ENCODE data around the gene SLC12A5. TPM values are rescaled to one million over a fixed set of nuclear protein-coding genes. Genes with fewer than 3 reads are reported as not detected.

Gene SLC12A5
- polyA plus RNA-seq, 1 donor from 2014 or later: 0.11 TPM

DNA sequence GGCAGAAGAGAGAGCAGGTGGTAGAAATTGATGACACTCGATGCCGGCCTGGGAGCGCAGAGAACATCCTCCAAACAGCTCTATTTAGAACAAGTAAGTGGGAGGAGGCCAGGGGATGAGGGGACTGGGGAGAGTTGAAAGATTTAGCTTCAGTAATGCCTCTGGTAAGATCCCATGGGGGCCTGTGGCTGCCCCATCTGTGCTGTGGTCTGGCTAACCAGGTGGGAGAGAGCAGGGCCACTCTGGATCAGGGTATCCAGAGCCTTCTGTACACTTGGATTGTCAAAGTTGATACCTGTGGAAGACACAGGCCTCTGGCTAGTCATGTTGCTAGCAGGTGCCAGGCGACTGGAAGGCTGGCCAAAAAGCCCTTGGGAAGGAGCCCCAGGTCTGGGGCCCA, 33.1 kb downstream of the SLC12A5 start:
- no peaks in the 10 kb centered on the region for H3K9me3 Mint-ChIP-seq
- H3K4me3 Mint-ChIP-seq: peak overlapping the region in 2 of 4 donors; percentile 1 to 30
- peaks cover 22 to 30% (median 27%) of the 10 kb centered on the region in 3 donors for H3K4me1 Mint-ChIP-seq
- H3K36me3 Mint-ChIP-seq: peaks cover 32% of the 10 kb centered on the region
- H3K27ac Mint-ChIP-seq: no peak overlapping the region
- H3K27me3 Mint-ChIP-seq: peaks cover 29% of the 10 kb centered on the region

GRCh38 chr20:46062621-46063020, 33.6 kb downstream of the SLC12A5 start:
- H3K4me3 Mint-ChIP-seq: no peak overlapping the region
- peak overlapping the region in 1 of 3 donors; percentile 31 for H3K27ac Mint-ChIP-seq
- H3K4me1 Mint-ChIP-seq: peaks cover 22 to 30% (median 27%) of the 10 kb centered on the region in 3 donors

DNA sequence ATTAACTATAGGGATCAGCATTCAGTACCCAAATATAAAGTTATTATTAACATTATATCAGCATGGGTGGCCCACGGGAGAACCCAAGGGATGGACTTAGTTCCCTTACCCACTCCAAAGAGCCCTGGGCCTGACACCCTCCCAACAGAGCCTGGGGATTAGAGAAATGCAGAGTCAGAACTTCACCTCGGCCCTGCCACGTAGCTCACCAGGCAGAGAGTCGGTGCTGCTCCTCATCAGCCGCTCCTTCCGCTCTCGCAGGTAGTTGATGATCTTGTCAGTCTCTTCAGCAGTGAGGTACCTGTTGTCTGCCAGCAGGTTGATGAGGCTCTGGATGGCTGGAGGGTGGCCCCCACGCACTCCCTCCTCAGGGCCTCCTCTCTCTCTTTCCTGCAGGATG, 34.1 kb downstream of the SLC12A5 start:
- H3K4me1 Mint-ChIP-seq: peaks cover 20 to 28% (median 25%) of the 10 kb centered on the region in 3 donors
- H3K9me3 Mint-ChIP-seq: no peaks in the 10 kb centered on the region
- H3K4me3 Mint-ChIP-seq: no peak overlapping the region
- no peak overlapping the region for H3K27ac Mint-ChIP-seq
- H3K36me3 Mint-ChIP-seq: peaks cover 32% of the 10 kb centered on the region
- peaks cover 23% of the 10 kb centered on the region for H3K27me3 Mint-ChIP-seq

More at GRCh38 chr20:46062621-46063020, 33.6 kb downstream of the SLC12A5 start:
- H3K36me3 Mint-ChIP-seq: peaks cover 32% of the 10 kb centered on the region
- H3K27me3 Mint-ChIP-seq: peaks cover 26% of the 10 kb centered on the region
- H3K9me3 Mint-ChIP-seq: no peaks in the 10 kb centered on the region

GRCh38 chr20:46063652-46064054, 34.6 kb downstream of the SLC12A5 start:
- H3K36me3 Mint-ChIP-seq: peaks cover 32% of the 10 kb centered on the region
- no peak overlapping the region for H3K4me3 Mint-ChIP-seq
- no peak overlapping the region for H3K27ac Mint-ChIP-seq
- H3K27me3 Mint-ChIP-seq: peaks cover 20% of the 10 kb centered on the region
- no peaks in the 10 kb centered on the region for H3K9me3 Mint-ChIP-seq
- peaks cover 17 to 26% (median 23%) of the 10 kb centered on the region in 3 donors for H3K4me1 Mint-ChIP-seq

- H3K4me3 Mint-ChIP-seq: no peak overlapping the region
These were observed 36.0 kb downstream of the SLC12A5 start for GRCh38 chr20:46065006-46065405.

DNA sequence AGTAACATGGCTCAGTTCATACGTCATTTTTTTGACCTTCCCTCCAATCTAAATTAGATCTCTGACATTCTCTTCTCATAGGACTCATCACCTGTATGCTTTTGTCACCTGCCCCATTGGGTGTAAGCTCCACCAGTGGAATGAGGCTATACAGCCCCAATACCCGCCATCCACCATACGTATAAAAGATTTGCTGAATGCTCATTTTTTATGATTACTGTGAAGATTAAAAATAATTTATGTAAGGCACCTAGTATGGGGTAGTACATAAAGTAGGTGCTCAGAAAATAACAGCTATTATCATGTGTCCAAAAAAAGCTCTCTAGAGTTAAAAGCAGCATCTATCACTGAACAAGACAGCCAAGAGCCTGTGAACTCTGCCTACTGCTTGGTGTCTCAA, 36.7 kb downstream of the SLC12A5 start:
- Mint-ChIP-seq H3K9me3 (no peaks in the 10 kb centered on the region), H3K4me1 (peaks cover 8 to 12% (median 10%) of the 10 kb centered on the region in 3 donors), H3K4me3 (no peak overlapping the region), H3K27me3 (peaks cover 5% of the 10 kb centered on the region), H3K27ac (no peak overlapping the region), H3K36me3 (peaks cover 29% of the 10 kb centered on the region)

More at GRCh38 chr20:46065006-46065405, 36.0 kb downstream of the SLC12A5 start:
- H3K9me3 Mint-ChIP-seq: no peaks in the 10 kb centered on the region
- no peak overlapping the region for H3K27ac Mint-ChIP-seq
- peaks cover 14 to 18% (median 15%) of the 10 kb centered on the region in 3 donors for H3K4me1 Mint-ChIP-seq
- peaks cover 9% of the 10 kb centered on the region for H3K27me3 Mint-ChIP-seq
- peaks cover 29% of the 10 kb centered on the region for H3K36me3 Mint-ChIP-seq

- no peaks in the 10 kb centered on the region for H3K9me3 Mint-ChIP-seq
- H3K4me1 Mint-ChIP-seq: peaks cover 0 to 4% (median 0%) of the 10 kb centered on the region in 3 donors
- no peak overlapping the region for H3K27ac Mint-ChIP-seq
- no peak overlapping the region for H3K4me3 Mint-ChIP-seq
- H3K27me3 Mint-ChIP-seq: no peaks in the 10 kb centered on the region
- peaks cover 11% of the 10 kb centered on the region for H3K36me3 Mint-ChIP-seq
These were observed 41.3 kb downstream of the SLC12A5 start for GRCh38 chr20:46070215-46070900.

DNA sequence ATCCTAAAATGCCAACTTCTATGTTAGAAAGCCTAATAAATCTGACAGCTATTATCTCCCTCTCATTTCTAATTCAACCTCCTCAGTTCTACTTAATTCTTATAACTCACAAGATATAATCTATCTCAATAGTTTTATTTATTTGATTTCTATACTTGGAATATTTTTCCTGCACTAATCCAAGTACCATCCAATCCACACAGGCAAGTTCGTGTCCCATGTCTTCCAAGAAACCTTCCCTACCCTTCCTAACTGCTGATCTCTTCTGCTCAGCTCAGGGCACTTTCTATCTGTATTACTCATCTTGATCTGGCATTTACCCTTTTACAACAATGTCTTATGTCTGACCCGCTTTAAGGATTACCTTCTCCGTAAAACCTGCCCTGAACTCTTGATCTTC, 42.6 kb downstream of the SLC12A5 start:
- peaks cover 0 to 4% (median 0%) of the 10 kb centered on the region in 3 donors for H3K4me1 Mint-ChIP-seq
- H3K36me3 Mint-ChIP-seq: peaks cover 6% of the 10 kb centered on the region
- H3K4me3 Mint-ChIP-seq: no peak overlapping the region
- H3K27ac Mint-ChIP-seq: no peak overlapping the region
- H3K27me3 Mint-ChIP-seq: no peaks in the 10 kb centered on the region
- H3K9me3 Mint-ChIP-seq: no peaks in the 10 kb centered on the region

DNA sequence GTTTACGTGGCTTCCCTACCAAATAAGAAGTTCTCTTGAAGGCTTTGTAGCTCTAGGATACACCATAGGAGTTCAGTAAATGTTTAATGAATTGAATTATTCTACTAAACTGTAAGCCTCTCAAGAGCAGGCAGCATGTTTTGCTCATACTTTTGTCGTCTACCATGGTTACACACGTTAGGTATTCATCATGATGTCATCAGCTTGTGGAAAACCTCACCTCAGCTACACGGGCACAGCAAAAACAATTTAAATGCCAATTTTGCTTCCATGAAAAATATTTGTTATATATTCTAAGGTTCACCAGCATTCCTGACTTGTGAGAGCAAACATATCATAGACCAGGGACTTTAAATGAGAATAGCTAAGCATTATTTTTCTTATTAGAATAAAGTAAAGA, 44.0 kb downstream of the SLC12A5 start:
- Mint-ChIP-seq H3K4me3 (no peak overlapping the region), H3K36me3 (peaks cover 6% of the 10 kb centered on the region), H3K27me3 (no peaks in the 10 kb centered on the region), H3K9me3 (no peaks in the 10 kb centered on the region), H3K4me1 (peaks cover 0 to 4% (median 2%) of the 10 kb centered on the region in 3 donors), H3K27ac (no peak overlapping the region)

GRCh38 chr20:46073443-46073842, 44.4 kb downstream of the SLC12A5 start:
- Mint-ChIP-seq H3K4me1 (peaks cover 0 to 6% (median 2%) of the 10 kb centered on the region in 3 donors), H3K27ac (no peak overlapping the region), H3K4me3 (no peak overlapping the region), H3K9me3 (no peaks in the 10 kb centered on the region), H3K27me3 (no peaks in the 10 kb centered on the region), H3K36me3 (peaks cover 6% of the 10 kb centered on the region)

DNA sequence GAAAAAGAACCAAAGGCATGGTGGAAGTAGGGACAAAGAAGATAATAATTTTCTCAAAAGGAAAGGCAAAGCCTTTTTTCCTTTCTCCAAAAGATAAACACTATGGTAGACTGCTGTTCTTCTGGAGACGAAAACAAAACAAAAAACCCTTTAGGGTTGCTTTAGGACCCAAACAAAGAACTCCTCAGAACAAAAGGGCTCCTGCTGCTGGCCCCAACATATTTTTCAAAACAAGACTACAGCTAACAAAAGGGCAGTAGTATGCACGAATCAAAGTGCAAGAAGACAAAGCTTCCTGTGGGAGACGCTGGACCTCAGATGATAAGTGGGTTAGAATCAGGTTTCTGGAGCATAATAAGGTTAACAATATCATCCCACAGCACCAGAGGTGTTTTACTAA, 45.0 kb downstream of the SLC12A5 start:
- Mint-ChIP-seq H3K27me3 (no peaks in the 10 kb centered on the region), H3K36me3 (peaks cover 6% of the 10 kb centered on the region), H3K4me1 (peaks cover 0 to 6% (median 2%) of the 10 kb centered on the region in 3 donors), H3K4me3 (no peak overlapping the region), H3K9me3 (no peaks in the 10 kb centered on the region), H3K27ac (no peak overlapping the region)

GRCh38 chr20:46076806-46077205, 47.8 kb downstream of the SLC12A5 start:
- no peak overlapping the region for H3K4me3 Mint-ChIP-seq
- no peaks in the 10 kb centered on the region for H3K27me3 Mint-ChIP-seq
- peaks cover 7 to 13% (median 9%) of the 10 kb centered on the region in 3 donors for H3K4me1 Mint-ChIP-seq
- no peaks in the 10 kb centered on the region for H3K9me3 Mint-ChIP-seq
- H3K27ac Mint-ChIP-seq: no peak overlapping the region
- H3K36me3 Mint-ChIP-seq: peaks cover 4% of the 10 kb centered on the region

- Mint-ChIP-seq H3K27ac (peak overlapping the region in 1 of 3 donors; percentile 40), H3K9me3 (no peaks in the 10 kb centered on the region), H3K27me3 (no peaks in the 10 kb centered on the region), H3K36me3 (peaks cover 4% of the 10 kb centered on the region), H3K4me1 (peaks cover 7 to 20% (median 18%) of the 10 kb centered on the region in 3 donors), H3K4me3 (no peak overlapping the region)
These were observed 48.8 kb downstream of the SLC12A5 start for GRCh38 chr20:46077642-46078305.

- H3K36me3 Mint-ChIP-seq: peaks cover 4% of the 10 kb centered on the region
- H3K27ac Mint-ChIP-seq: no peak overlapping the region
- H3K4me1 Mint-ChIP-seq: peaks cover 7 to 29% (median 27%) of the 10 kb centered on the region in 3 donors
- H3K4me3 Mint-ChIP-seq: no peak overlapping the region
- H3K27me3 Mint-ChIP-seq: no peaks in the 10 kb centered on the region
- no peaks in the 10 kb centered on the region for H3K9me3 Mint-ChIP-seq
These were observed 49.9 kb downstream of the SLC12A5 start for GRCh38 chr20:46078954-46079353.

GRCh38 chr20:46081074-46081473, 52.1 kb downstream of the SLC12A5 start:
- Mint-ChIP-seq H3K9me3 (no peaks in the 10 kb centered on the region), H3K4me3 (no peak overlapping the region), H3K27me3 (no peaks in the 10 kb centered on the region), H3K36me3 (no peaks in the 10 kb centered on the region), H3K4me1 (peaks cover 24 to 46% (median 42%) of the 10 kb centered on the region in 3 donors), H3K27ac (no peak overlapping the region)
